Esophagus squamous epithelium (tissue), 4 donors: ENCODE results near the gene NUPR1.

Experiments used
- CTCF ChIP-seq, 6 experiments: fragments of 450-650 bp in 4 of 6; fragments of 200-600 bp in 2 of 6; sonication (generic) in 2 of 6; IDR thresholded peaks; one replicate each; pipeline ENCODE4 v1.5.1; 2016 to 2019; ENCODE audit warnings: antibody characterized with exemption in 6 of 6, mild to moderate bottlenecking in 4 of 6, moderate library complexity in 4 of 6
- POLR2A ChIP-seq, 4 donors: fragments of 450-650 bp; IDR thresholded peaks; one replicate each; pipeline ENCODE4 v1.6.1; 2017; ENCODE audit warnings: antibody characterized with exemption in 4 of 4, mild to moderate bottlenecking in 4 of 4, moderate library complexity in 3 of 4

- TF ChIP-seq CTCF (IDR thresholded peaks at IDR 0.05) (no peak), POLR2A (IDR thresholded peaks at IDR 0.05) (no peak)
Observed at GRCh38 chr16:28575446-28576109, 36.8 kb upstream of the NUPR1 start.
